Measurements from ENCODE around the gene EXOC3L1.

The EXOC3L1 gene

DNA sequence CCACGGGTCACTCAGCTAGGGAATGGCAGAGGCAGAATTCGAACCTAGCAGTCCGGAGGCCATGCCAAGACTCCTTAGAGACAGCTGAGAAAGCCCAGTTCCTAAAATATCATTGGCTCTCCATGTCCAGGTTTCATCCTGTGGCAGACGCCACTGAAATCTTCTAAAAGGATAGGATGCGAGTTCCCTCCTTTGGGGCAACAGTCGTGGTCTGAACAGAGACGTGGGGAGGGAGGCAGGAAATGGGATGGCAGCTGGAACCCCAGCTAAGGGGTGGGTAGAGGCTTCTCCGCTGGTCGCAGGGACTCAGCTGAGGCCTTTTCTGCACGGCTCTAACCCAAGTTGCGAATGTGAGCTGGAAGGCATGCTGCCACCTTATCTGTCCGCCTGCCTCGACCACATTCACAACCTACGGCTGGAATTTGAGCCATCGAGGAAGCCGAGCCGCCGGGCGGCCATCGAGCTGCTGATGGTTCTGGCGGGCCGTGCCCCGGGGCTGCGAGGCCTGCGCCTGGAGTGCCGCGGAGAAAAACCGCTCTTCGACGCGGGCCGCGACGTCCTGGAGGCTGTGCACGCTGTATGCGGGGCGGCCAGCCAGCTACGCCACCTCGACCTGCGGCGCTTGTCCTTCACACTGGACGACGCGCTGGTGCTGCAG, 27.3 kb downstream of the EXOC3L1 start:
- no peak for TF ChIP-seq POLR2AphosphoS5 (IDR thresholded peaks at IDR 0.05; ENCODE audit: low read depth, low read length)
- TF ChIP-seq TAF1 (IDR thresholded peaks at IDR 0.05; ENCODE audit: borderline replicate concordance, insufficient read depth, low read length), result no peak
- no peak for TF ChIP-seq SIN3A (IDR thresholded peaks at IDR 0.05; ENCODE audit: borderline replicate concordance, insufficient read depth, low read length)
- no peak for TF ChIP-seq REST (IDR thresholded peaks at IDR 0.05; ENCODE audit: insufficient read depth in 1 of 2, low read depth in 2 of 2, low read length in 2 of 2)
- TF ChIP-seq FOXP2 (optimal IDR thresholded peaks at IDR 0.05; ENCODE audit: borderline replicate concordance, extremely low read depth, extremely low read length, insufficient read depth), result no peak

GRCh38 chr16:67161595-67162058, 28.3 kb downstream of the EXOC3L1 start:
- no peak for TF ChIP-seq SIN3A (IDR thresholded peaks at IDR 0.05; ENCODE audit: borderline replicate concordance, insufficient read depth, low read length)
- TF ChIP-seq FOXP2 (optimal IDR thresholded peaks at IDR 0.05; ENCODE audit: borderline replicate concordance, extremely low read depth, extremely low read length, insufficient read depth), result no peak
- no peak for TF ChIP-seq POLR2AphosphoS5 (IDR thresholded peaks at IDR 0.05; ENCODE audit: low read depth, low read length)
- no peak for TF ChIP-seq TAF1 (IDR thresholded peaks at IDR 0.05; ENCODE audit: borderline replicate concordance, insufficient read depth, low read length)
- TF ChIP-seq REST (IDR thresholded peaks at IDR 0.05; ENCODE audit: insufficient read depth in 1 of 2, low read depth in 2 of 2, low read length in 2 of 2), result no peak

DNA sequence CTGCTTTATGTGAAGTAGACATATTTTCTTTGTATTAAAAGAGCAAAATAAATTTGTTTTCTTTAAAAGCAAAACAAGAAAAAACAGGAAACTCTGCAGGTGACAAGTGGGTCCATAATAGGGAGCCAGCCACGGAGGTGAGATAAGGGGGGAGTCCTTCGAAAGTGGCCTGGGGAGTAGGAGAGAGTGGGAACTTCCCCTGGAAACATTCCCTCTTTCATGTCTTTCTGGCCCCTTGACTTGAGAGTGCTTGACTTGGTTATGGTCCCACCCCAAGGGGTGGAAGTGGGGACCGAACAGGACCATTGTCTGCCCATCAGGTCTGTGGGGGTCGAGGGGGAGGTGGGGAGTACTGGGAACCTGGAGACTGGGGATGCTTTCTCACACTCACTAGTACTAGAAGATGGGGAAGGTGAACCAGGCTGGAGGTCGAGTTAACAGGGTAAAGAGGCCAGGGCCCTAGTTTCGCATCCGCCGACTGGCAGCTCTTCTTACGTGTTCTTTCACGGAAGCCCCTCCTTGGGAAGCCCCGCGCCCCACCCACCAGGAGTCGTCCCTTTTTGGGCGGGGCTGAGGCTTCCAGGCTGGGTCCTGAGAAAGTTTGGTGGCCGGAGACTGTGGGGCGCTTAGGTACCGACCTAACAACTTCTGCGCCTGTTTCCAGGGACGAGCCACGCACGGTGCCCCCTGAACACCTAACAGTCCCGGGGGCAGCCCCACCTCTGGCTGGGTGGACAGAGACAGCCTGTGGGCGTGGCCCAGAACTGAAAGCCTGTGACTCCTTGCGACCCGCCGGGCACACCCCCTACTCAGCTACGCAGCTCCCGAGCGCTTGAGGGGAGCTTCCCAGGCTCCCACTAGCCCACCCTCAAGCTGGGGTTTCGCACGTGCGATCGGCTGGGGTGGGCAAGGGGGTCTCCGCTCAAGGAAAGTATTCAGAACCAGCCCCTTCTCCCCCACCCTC, 31.0 kb downstream of the EXOC3L1 start:
- TF ChIP-seq POLR2AphosphoS5 (IDR thresholded peaks at IDR 0.05; ENCODE audit: low read depth, low read length), result no peak
- TF ChIP-seq SIN3A (IDR thresholded peaks at IDR 0.05; ENCODE audit: borderline replicate concordance, insufficient read depth, low read length), result peak; percentile 14; the same call in 1 of the 2 replicates
- no peak for TF ChIP-seq TAF1 (IDR thresholded peaks at IDR 0.05; ENCODE audit: borderline replicate concordance, insufficient read depth, low read length)
- TF ChIP-seq FOXP2 (optimal IDR thresholded peaks at IDR 0.05; ENCODE audit: borderline replicate concordance, extremely low read depth, extremely low read length, insufficient read depth), result no peak
- TF ChIP-seq REST (IDR thresholded peaks at IDR 0.05; ENCODE audit: insufficient read depth in 1 of 2, low read depth in 2 of 2, low read length in 2 of 2), result 0 out of 4 replicates have a peak, but pooled peaks of 1 of the 2 experiments have one; percentile 7

- TF ChIP-seq TAF1 (IDR thresholded peaks at IDR 0.05; ENCODE audit: borderline replicate concordance, insufficient read depth, low read length) (no peak), SIN3A (IDR thresholded peaks at IDR 0.05; ENCODE audit: borderline replicate concordance, insufficient read depth, low read length) (no peak), FOXP2 (optimal IDR thresholded peaks at IDR 0.05; ENCODE audit: borderline replicate concordance, extremely low read depth, extremely low read length, insufficient read depth) (no peak), POLR2AphosphoS5 (IDR thresholded peaks at IDR 0.05; ENCODE audit: low read depth, low read length) (no peak), REST (IDR thresholded peaks at IDR 0.05; ENCODE audit: insufficient read depth in 1 of 2, low read depth in 2 of 2, low read length in 2 of 2) (no peak)
These were observed 31.9 kb downstream of the EXOC3L1 start for GRCh38 chr16:67157892-67158635.
